Spleen (tissue), 11 donors: Measurements from ENCODE around the gene WWP2. TPM values are rescaled to one million over a fixed set of nuclear protein-coding genes. Genes with fewer than 3 reads are reported as not detected.
A peak's percentile ranks its signal among the peaks of the same experiment; 100 is the strongest.

ENCODE experiments used
- DNase-seq: peaks from one replicate; pipeline ENCODE4 v3.0.0-alpha.2; 2020
- H3K27ac ChIP-seq, 8 donors: fragments of 200-600 bp; sonication (generic) in 7 of 8; 1 replicate in 4 of 8; 2 replicates in 4 of 8; pipeline versions ENCODE4 v1.5.0 to v1.8.0; 2016 to 2021; ENCODE audit warnings: inconsistent platforms in 4 of 8, mild to moderate bottlenecking in 4 of 8, moderate library complexity in 1 of 8
- H3K27me3 ChIP-seq, 7 donors: fragments of 200-600 bp; sonication (generic) in 6 of 7; replicated peaks in 1 of 7; 1 replicate in 4 of 7; 2 replicates in 3 of 7; pipeline versions ENCODE4 v1.5.0 to v1.8.0; 2016 to 2021; ENCODE audit warnings: inconsistent platforms in 3 of 7, mild to moderate bottlenecking in 1 of 7
- H3K36me3 ChIP-seq, 6 donors: fragments of 200-600 bp; sonication (generic) in 5 of 6; 1 replicate in 4 of 6; 2 replicates in 2 of 6; pipeline versions ENCODE4 v1.5.0 to v1.8.0; 2016 to 2021; ENCODE audit warnings: inconsistent platforms in 2 of 6
- H3K4me1 ChIP-seq, 6 donors: fragments of 200-600 bp; sonication (generic) in 5 of 6; 1 replicate in 3 of 6; 2 replicates in 3 of 6; pipeline versions ENCODE4 v1.5.0 to v1.8.0; 2016 to 2021; ENCODE audit warnings: inconsistent platforms in 3 of 6
- H3K4me3 ChIP-seq, 8 donors: fragments of 200-600 bp; sonication (generic) in 7 of 8; 1 replicate in 4 of 8; 2 replicates in 4 of 8; pipeline versions ENCODE4 v1.5.0 to v1.8.0; 2016 to 2021; ENCODE audit warnings: inconsistent platforms in 4 of 8, mild to moderate bottlenecking in 4 of 8, moderate library complexity in 2 of 8
- H3K9me3 ChIP-seq, 8 donors: fragments of 200-600 bp; sonication (generic) in 7 of 8; 1 replicate in 4 of 8; 2 replicates in 4 of 8; pipeline versions ENCODE4 v1.5.0 to v1.8.0; 2016 to 2021; ENCODE audit warnings: inconsistent platforms in 4 of 8
- CTCF ChIP-seq, 11 experiments: fragments of 200-600 bp in 7 of 11; fragments of 450-650 bp in 4 of 11; sonication (generic) in 4 of 11; IDR thresholded peaks in 8 of 11; conservative IDR thresholded peaks in 3 of 11; 1 replicate in 7 of 11; 2 replicates in 4 of 11; pipeline versions ENCODE4 v1.4.0 to v1.8.0; 2016 to 2021; ENCODE audit warnings: antibody characterized with exemption in 11 of 11, inconsistent platforms in 4 of 11, mild to moderate bottlenecking in 1 of 11
- POLR2A ChIP-seq, 3 donors: fragments of 450-650 bp; IDR thresholded peaks; one replicate each; pipeline ENCODE4 v1.5.1; 2017; ENCODE audit warnings: antibody characterized with exemption in 3 of 3, mild to moderate bottlenecking in 1 of 3
- POLR2AphosphoS5 ChIP-seq, 3 donors: sonication (generic); formaldehyde crosslinking; IDR thresholded peaks; one replicate each; pipeline ENCODE4 v1.5.1; 2017; ENCODE audit warnings: antibody characterized with exemption in 3 of 3
- WGBS, 5 donors: extraction: QIAGEN DNeasy Blood & Tissue Kit in 3 of 5; methylation state at CpG; one replicate each; pipeline versions ENCODE4 v1.1.5 to v1.1.7; 2013 to 2018; 5-methylcytosine and 5-hydroxymethylcytosine counted together
- intact Hi-C: fragments of 100-400 bp; cut with DNase I; formaldehyde crosslinking; loops from one replicate; pipeline ENCODE4 v1.15.0; 2023; ENCODE audit warnings: low total_unique reads
- polyA plus RNA-seq, 3 donors: library from polyadenylated mRNA; stranded (reverse); fragments of 200-250 nt; gene quantifications; one replicate each; pipeline ENCODE4 v1.2.1, GENCODE V29; 2013
- total RNA-seq, 7 donors: library from RNA; depleted of rRNA in 3 of 7; stranded (reverse); fragments of >200 nt in 3 of 7; fragmentation: NEBNext Ultra II Directional in 4 of 7; extraction: Animal tissue kit (Norgen Biotek cat#: 25700) in 4 of 7; gene quantifications; one replicate each; pipeline versions ENCODE4 v1.1.0 to v1.2.1, GENCODE V29; 2016 to 2021
- donor health status: healthy with polysubstance abuse.
- donor health status: DM: no; HTN: no; CAD: no; lungs with moderate emphysema.
- donor health status: DM: no; HTN: no; CAD: no.
- donor health status: Bipolar disorder and iron deficiency.
- donor health status: healthy.
- donor health status: DM: no; HTN: no; CAD: no.
- donor health status: DM: yes; HTN: yes; CAD: no.

Gene WWP2
- total and polyA plus RNA-seq, 10 donors = 13.7 to 109 (median 67.7) TPM

- H3K27ac ChIP-seq = no peak overlapping the region
- H3K4me1 ChIP-seq = no peaks in the 10 kb centered on the region
- H3K9me3 ChIP-seq = no peaks in the 10 kb centered on the region
- TF ChIP-seq POLR2AphosphoS5 (IDR thresholded peaks at IDR 0.05) (no peak), POLR2A (IDR thresholded peaks at IDR 0.05) (no peak), CTCF (IDR thresholded peaks at IDR 0.05 in 8 of 11, conservative IDR thresholded peaks at IDR 0.05 in 3 of 11) (no peak)
- no peaks in the 10 kb centered on the region for H3K27me3 ChIP-seq
- no peak overlapping the region for H3K4me3 ChIP-seq
- H3K36me3 ChIP-seq = peaks cover 0 to 52% (median 5%) of the 10 kb centered on the region in 6 donors
- DNase-seq = no peak
- 84 to 92% (median 87%) methylated on average over 10 of the region's 10 CpGs for WGBS, 5 donors
- intact Hi-C loops = no loop called here
Measured at GRCh38 chr16:69718111-69718764, 43.9 kb upstream of the WWP2 start.

GRCh38 chr16:69720822-69721430, 41.2 kb upstream of the WWP2 start:
- Histone ChIP-seq H3K27me3 (no peaks in the 10 kb centered on the region), H3K9me3 (no peaks in the 10 kb centered on the region), H3K27ac (no peak overlapping the region), H3K4me3 (no peak overlapping the region), H3K4me1 (peaks cover 0 to 16% (median 8%) of the 10 kb centered on the region in 6 donors), H3K36me3 (peaks cover 0 to 25% (median 4%) of the 10 kb centered on the region in 6 donors)
- DNase-seq = peak; percentile 35
- WGBS, 5 donors = 92 to 95% (median 94%) methylated on average over 10 of the region's 10 CpGs
- intact Hi-C loops = no loop called here
- TF ChIP-seq POLR2AphosphoS5 (IDR thresholded peaks at IDR 0.05) (no peak), POLR2A (IDR thresholded peaks at IDR 0.05) (no peak), CTCF (IDR thresholded peaks at IDR 0.05 in 8 of 11, conservative IDR thresholded peaks at IDR 0.05 in 3 of 11) (no peak)

DNA sequence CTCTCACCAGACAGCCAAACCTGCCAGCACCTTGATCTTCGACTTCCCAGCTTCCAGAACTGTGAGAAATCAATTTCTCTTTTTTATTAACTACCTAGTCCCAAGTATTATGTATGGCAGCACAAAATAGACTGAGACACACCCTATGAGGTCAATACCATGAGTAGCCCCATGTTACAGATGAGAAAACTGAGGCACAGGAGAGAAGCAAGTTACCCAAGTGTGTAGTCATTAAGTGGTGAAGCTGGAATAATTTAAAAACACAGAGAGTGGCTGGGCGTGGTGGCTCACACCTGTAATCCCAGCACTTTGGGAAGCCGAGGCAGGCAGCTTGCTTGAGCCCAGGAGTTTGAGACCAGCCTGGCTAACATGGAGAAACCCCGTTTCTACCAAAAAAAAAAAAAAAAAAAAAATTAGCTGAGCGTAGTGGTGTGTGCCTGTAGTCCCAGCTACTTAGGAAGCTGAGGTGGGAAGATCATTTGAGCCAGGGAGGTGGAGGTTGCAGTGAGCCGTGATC, 40.6 kb upstream of the WWP2 start:
- Histone ChIP-seq H3K27ac (no peak overlapping the region), H3K4me1 (peaks cover 0 to 22% (median 12%) of the 10 kb centered on the region in 6 donors), H3K27me3 (no peaks in the 10 kb centered on the region), H3K4me3 (no peak overlapping the region), H3K36me3 (peaks cover 0 to 20% (median 4%) of the 10 kb centered on the region in 6 donors), H3K9me3 (no peaks in the 10 kb centered on the region)
- TF ChIP-seq CTCF (IDR thresholded peaks at IDR 0.05 in 8 of 11, conservative IDR thresholded peaks at IDR 0.05 in 3 of 11) = no peak
- TF ChIP-seq POLR2AphosphoS5 (IDR thresholded peaks at IDR 0.05) = no peak
- no peak for TF ChIP-seq POLR2A (IDR thresholded peaks at IDR 0.05)
- DNase-seq = no peak
- 85 to 96% (median 95%) methylated on average over 6 of the region's 6 CpGs for WGBS, 5 donors
- intact Hi-C loops = no loop called here

GRCh38 chr16:69724414-69724873, 37.7 kb upstream of the WWP2 start:
- Histone ChIP-seq H3K4me3 (no peak overlapping the region), H3K27me3 (no peaks in the 10 kb centered on the region), H3K9me3 (no peaks in the 10 kb centered on the region), H3K36me3 (no peaks in the 10 kb centered on the region), H3K27ac (peak overlapping the region in 3 of 8 donors; percentile 81 to 89 (median 86)), H3K4me1 (peaks cover 9 to 43% (median 30%) of the 10 kb centered on the region in 6 donors)
- TF ChIP-seq POLR2A (IDR thresholded peaks at IDR 0.05) (no peak), CTCF (IDR thresholded peaks at IDR 0.05 in 8 of 11, conservative IDR thresholded peaks at IDR 0.05 in 3 of 11) (no peak), POLR2AphosphoS5 (IDR thresholded peaks at IDR 0.05) (no peak)
- WGBS, 5 donors = 86 to 97% (median 92%) methylated on average over 2 of the region's 2 CpGs
- intact Hi-C loops = no loop called here
- DNase-seq = peak; percentile 13
